Sigmoid colon (tissue), 7 donors: Measurements from ENCODE around the gene SLC6A11. TPM values are rescaled to one million over a fixed set of nuclear protein-coding genes. Genes with fewer than 3 reads are reported as not detected.

Experiments
- DNase-seq: peaks from one replicate; pipeline ENCODE4 v3.0.0-alpha.2; 2019
- H3K27ac ChIP-seq, 4 donors: fragments of 200-600 bp; sonication (generic); one replicate each; pipeline ENCODE4 v1.5.1; 2016 to 2019; ENCODE audit warnings: mild to moderate bottlenecking in 1 of 4
- H3K27me3 ChIP-seq, 3 donors: fragments of 200-600 bp; sonication (generic); one replicate each; pipeline ENCODE4 v1.5.1; 2019; ENCODE audit warnings: mild to moderate bottlenecking in 1 of 3
- H3K36me3 ChIP-seq, 4 donors: fragments of 200-600 bp; sonication (generic); one replicate each; pipeline ENCODE4 v1.5.1; 2016 to 2019
- H3K4me1 ChIP-seq, 4 donors: fragments of 200-600 bp; sonication (generic); one replicate each; pipeline ENCODE4 v1.5.1; 2017 to 2019
- H3K4me3 ChIP-seq, 4 donors: fragments of 200-600 bp; sonication (generic); one replicate each; pipeline ENCODE4 v1.5.1; 2017 to 2019; ENCODE audit warnings: mild to moderate bottlenecking in 2 of 4, moderate library complexity in 1 of 4
- H3K9me3 ChIP-seq, 4 donors: fragments of 200-600 bp in 3 of 4; sonication (generic) in 3 of 4; one replicate each; pipeline versions ENCODE4 v1.5.1 to v1.6.1; 2013 to 2019
- CTCF ChIP-seq, 4 experiments: fragments of 450-650 bp in 3 of 4; fragments of 200-600 bp in 1 of 4; IDR thresholded peaks; one replicate each; pipeline ENCODE4 v1.5.1; 2016 to 2019; ENCODE audit warnings: antibody characterized with exemption in 4 of 4, mild to moderate bottlenecking in 3 of 4, moderate library complexity in 2 of 4
- EP300 ChIP-seq, 4 donors: sonication (generic); formaldehyde crosslinking; IDR thresholded peaks; one replicate each; pipeline ENCODE4 v1.6.1; 2017; ENCODE audit warnings: antibody characterized with exemption in 4 of 4
- POLR2A ChIP-seq, 2 donors: fragments of 450-650 bp; IDR thresholded peaks; one replicate each; pipeline ENCODE4 v1.6.1; 2016; ENCODE audit warnings: antibody characterized with exemption in 2 of 2, mild to moderate bottlenecking in 2 of 2, moderate library complexity in 2 of 2
- POLR2AphosphoS5 ChIP-seq, 4 donors: sonication (generic); formaldehyde crosslinking; IDR thresholded peaks; one replicate each; pipeline ENCODE4 v1.6.1; 2017; ENCODE audit warnings: antibody characterized with exemption in 4 of 4
- WGBS, 2 donors: extraction: QIAGEN DNeasy Blood & Tissue Kit; methylation state at CpG; one replicate each; pipeline ENCODE4 v1.1.7; 2013; 5-methylcytosine and 5-hydroxymethylcytosine counted together
- intact Hi-C: fragments of 100-400 bp; cut with DNase I; formaldehyde crosslinking; loops from one replicate; pipeline ENCODE4 v1.15.1; 2023
- polyA plus RNA-seq, 3 donors: library from polyadenylated mRNA; stranded (reverse); fragments of 200-250 nt; gene quantifications; one replicate each; pipeline ENCODE4 v1.2.3, GENCODE V29; 2013
- total RNA-seq, 4 donors: library from RNA; depleted of rRNA; stranded (reverse); fragments of >200 nt; gene quantifications; one replicate each; pipeline ENCODE4 v1.1.0, GENCODE V29; 2016
- donor health status: healthy with polysubstance abuse.
- donor health status: Bipolar disorder and iron deficiency.
- donor health status: healthy.

The SLC6A11 gene
- total and polyA plus RNA-seq, 7 donors: 0.03 to 0.14 TPM; not detected in 5

GRCh38 chr3:10824468-10824867 lies 8.4 kb downstream of the SLC6A11 start:
- Histone ChIP-seq H3K4me1 (no peaks in the 10 kb centered on the region), H3K27me3 (no peaks in the 10 kb centered on the region), H3K27ac (no peak overlapping the region), H3K36me3 (no peaks in the 10 kb centered on the region), H3K9me3 (no peaks in the 10 kb centered on the region), H3K4me3 (no peak overlapping the region)
- DNase-seq: no peak
- 95 to 98% methylated on average over 1 of the region's 1 CpG for WGBS, 2 donors
- intact Hi-C loops: no loop called here
- no peak for TF ChIP-seq POLR2AphosphoS5 (IDR thresholded peaks at IDR 0.05)
- TF ChIP-seq POLR2A (IDR thresholded peaks at IDR 0.05): no peak
- TF ChIP-seq CTCF (IDR thresholded peaks at IDR 0.05): no peak

- H3K27ac ChIP-seq: no peak overlapping the region
- no peak for TF ChIP-seq POLR2AphosphoS5 (IDR thresholded peaks at IDR 0.05)
- TF ChIP-seq POLR2A (IDR thresholded peaks at IDR 0.05): no peak
- no peak for TF ChIP-seq CTCF (IDR thresholded peaks at IDR 0.05)
- TF ChIP-seq EP300 (IDR thresholded peaks at IDR 0.05): no peak
- intact Hi-C loops: no loop called here
- H3K27me3 ChIP-seq: peaks cover 0 to 13% (median 0%) of the 10 kb centered on the region in 3 donors
- WGBS, 2 donors: 41 to 54% methylated on average over 3 of the region's 3 CpGs
- no peak overlapping the region for H3K4me3 ChIP-seq
- no peaks in the 10 kb centered on the region for H3K4me1 ChIP-seq
- no peaks in the 10 kb centered on the region for H3K9me3 ChIP-seq
- DNase-seq: no peak
- no peaks in the 10 kb centered on the region for H3K36me3 ChIP-seq
These were observed 17.9 kb downstream of the SLC6A11 start for GRCh38 chr3:10833855-10834414.

GRCh38 chr3:10834951-10835350 lies 18.9 kb downstream of the SLC6A11 start:
- no peak overlapping the region for H3K4me3 ChIP-seq
- H3K27ac ChIP-seq: no peak overlapping the region
- H3K36me3 ChIP-seq: no peaks in the 10 kb centered on the region
- TF ChIP-seq EP300 (IDR thresholded peaks at IDR 0.05) (no peak), CTCF (IDR thresholded peaks at IDR 0.05) (no peak), POLR2A (IDR thresholded peaks at IDR 0.05) (no peak), POLR2AphosphoS5 (IDR thresholded peaks at IDR 0.05) (no peak)
- intact Hi-C loops: no loop called here
- DNase-seq: no peak
- H3K9me3 ChIP-seq: no peaks in the 10 kb centered on the region
- H3K27me3 ChIP-seq: peaks cover 0 to 20% (median 0%) of the 10 kb centered on the region in 3 donors
- H3K4me1 ChIP-seq: no peaks in the 10 kb centered on the region
- WGBS, 2 donors: 75 to 86% methylated on average over 10 of the region's 10 CpGs

- H3K27me3 ChIP-seq: peaks cover 0 to 20% (median 0%) of the 10 kb centered on the region in 3 donors
- H3K27ac ChIP-seq: no peak overlapping the region
- no peak for TF ChIP-seq POLR2A (IDR thresholded peaks at IDR 0.05)
- TF ChIP-seq CTCF (IDR thresholded peaks at IDR 0.05): no peak
- no peak for TF ChIP-seq EP300 (IDR thresholded peaks at IDR 0.05)
- no peak for TF ChIP-seq POLR2AphosphoS5 (IDR thresholded peaks at IDR 0.05)
- DNase-seq: no peak
- intact Hi-C loops: no loop called here
- H3K36me3 ChIP-seq: no peaks in the 10 kb centered on the region
- H3K4me3 ChIP-seq: no peak overlapping the region
- 72 to 75% methylated on average over 8 of the region's 8 CpGs for WGBS, 2 donors
- H3K9me3 ChIP-seq: no peaks in the 10 kb centered on the region
- H3K4me1 ChIP-seq: no peaks in the 10 kb centered on the region
These were observed 19.4 kb downstream of the SLC6A11 start for GRCh38 chr3:10835406-10835805.

- H3K9me3 ChIP-seq: no peaks in the 10 kb centered on the region
- intact Hi-C loops: no loop called here
- peaks cover 0 to 20% (median 0%) of the 10 kb centered on the region in 3 donors for H3K27me3 ChIP-seq
- 53 to 74% methylated on average over 2 of the region's 2 CpGs for WGBS, 2 donors
- H3K4me1 ChIP-seq: no peaks in the 10 kb centered on the region
- H3K36me3 ChIP-seq: no peaks in the 10 kb centered on the region
- no peak overlapping the region for H3K27ac ChIP-seq
- H3K4me3 ChIP-seq: no peak overlapping the region
- no peak for DNase-seq
- TF ChIP-seq POLR2AphosphoS5 (IDR thresholded peaks at IDR 0.05) (no peak), CTCF (IDR thresholded peaks at IDR 0.05) (no peak), POLR2A (IDR thresholded peaks at IDR 0.05) (no peak), EP300 (IDR thresholded peaks at IDR 0.05) (no peak)
These were observed 20.6 kb downstream of the SLC6A11 start for GRCh38 chr3:10836676-10837075.
